Measurements from ENCODE around the gene ATRAID.

GRCh38 chr2:27222407-27222806 lies 10.6 kb downstream of the ATRAID start:
- TF ChIP-seq FOXK2 (IDR thresholded peaks at IDR 0.05) = no peak
- TF ChIP-seq SP1 (IDR thresholded peaks at IDR 0.05) = no peak
- no peak for TF ChIP-seq SUZ12 (IDR thresholded peaks at IDR 0.05)
- no peak for TF ChIP-seq TARDBP (IDR thresholded peaks at IDR 0.05)

All from HEK293T (cell line).